IPS-15b (cell line): ENCODE data around the gene ZNRF1.
"Not testable (repeated sequence)": the region's sequence is repeated elsewhere in the genome, so short reads cannot be mapped to it uniquely, and the experiment has no call there.

Experiments
- H3K27me3 ChIP-seq: one replicate; pipeline ENCODE4 v1.6.1; 2013; ENCODE audit warnings: low read length; ENCODE audit not compliant: control insufficient read depth, insufficient read depth
- H3K36me3 ChIP-seq: one replicate; pipeline ENCODE4 v1.6.1; 2013; ENCODE audit warnings: low read length; ENCODE audit not compliant: control insufficient read depth, insufficient read depth
- H3K4me1 ChIP-seq: one replicate; pipeline ENCODE4 v1.6.1; 2013; ENCODE audit warnings: mild to moderate bottlenecking, low read length; ENCODE audit not compliant: control insufficient read depth, insufficient read depth
- H3K4me3 ChIP-seq: one replicate; pipeline ENCODE4 v1.5.1; 2013; ENCODE audit warnings: low read depth, low read length
- H3K9ac ChIP-seq: one replicate; pipeline ENCODE4 v1.6.1; 2013; ENCODE audit warnings: low read depth, mild to moderate bottlenecking, low read length
- H3K9me3 ChIP-seq: one replicate; pipeline ENCODE4 v1.6.1; 2013; ENCODE audit warnings: mild to moderate bottlenecking, low read length; ENCODE audit not compliant: control insufficient read depth, insufficient read depth

ZNRF1 gene

DNA sequence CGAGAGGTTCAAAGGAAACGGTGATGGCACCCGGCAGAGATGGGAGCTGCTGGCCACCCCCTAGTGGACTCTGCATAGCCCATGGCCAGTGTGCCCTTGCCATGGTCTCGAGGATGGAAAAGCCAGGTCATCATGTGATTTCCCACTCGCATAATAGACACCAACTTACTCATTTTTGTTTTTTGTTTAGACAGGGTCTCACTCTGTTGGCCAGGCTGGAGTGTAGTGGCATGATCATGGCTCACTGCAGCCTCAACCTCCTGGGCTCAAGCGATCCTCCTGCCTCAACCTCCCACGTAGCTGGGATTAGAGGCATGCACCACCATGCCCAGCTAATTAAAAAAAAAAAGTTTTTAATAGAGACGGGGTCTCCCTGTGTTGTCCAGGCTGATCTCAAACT, 90.1 kb downstream of the ZNRF1 start:
- Histone ChIP-seq H3K4me3 (no peak overlapping the region), H3K9ac (no peak overlapping the region), H3K27me3 (no peaks in the 10 kb centered on the region), H3K36me3 (peaks cover 8% of the 10 kb centered on the region), H3K9me3 (no peaks in the 10 kb centered on the region), H3K4me1 (peaks cover 17% of the 10 kb centered on the region)

DNA sequence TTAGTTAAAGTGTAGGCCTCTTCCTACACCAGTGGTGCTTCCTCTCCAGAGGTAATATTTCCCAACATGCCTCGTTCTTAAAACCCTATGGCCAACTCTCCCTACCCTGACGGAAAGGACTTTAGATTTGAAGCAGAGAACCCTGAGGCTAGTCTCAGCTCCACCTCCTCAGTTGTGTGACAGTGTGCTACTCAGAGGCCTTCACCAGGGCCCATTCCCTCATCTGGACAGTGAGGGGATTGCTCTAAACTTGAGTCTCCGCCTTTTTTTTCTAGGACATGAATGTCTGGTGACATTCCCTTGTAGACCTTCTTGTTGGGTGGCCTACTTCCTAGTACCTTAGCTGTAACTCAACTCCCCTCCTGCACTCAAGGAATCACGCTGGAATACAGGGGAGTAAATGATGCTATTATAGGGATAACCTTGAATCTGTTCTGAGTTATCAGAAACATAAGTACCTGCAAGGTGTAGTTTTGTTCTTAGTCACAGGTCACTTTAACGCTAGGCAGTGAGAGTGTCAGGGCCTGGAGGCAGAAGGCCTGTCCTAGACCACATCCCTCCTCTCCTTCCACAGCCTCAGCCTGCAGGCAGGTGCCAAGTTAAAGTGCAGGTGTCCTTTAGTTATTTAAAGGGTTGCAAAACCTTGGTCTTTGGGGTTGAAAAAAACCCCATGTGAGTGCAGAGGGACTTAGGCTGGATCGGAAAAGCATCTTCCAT, 90.8 kb downstream of the ZNRF1 start:
- H3K9ac ChIP-seq, result no peak overlapping the region
- peaks cover 17% of the 10 kb centered on the region for H3K4me1 ChIP-seq
- no peak overlapping the region for H3K4me3 ChIP-seq
- no peaks in the 10 kb centered on the region for H3K9me3 ChIP-seq
- H3K27me3 ChIP-seq, result no peaks in the 10 kb centered on the region
- peaks cover 11% of the 10 kb centered on the region for H3K36me3 ChIP-seq

- Histone ChIP-seq H3K4me1 (peaks cover 17% of the 10 kb centered on the region), H3K36me3 (peaks cover 14% of the 10 kb centered on the region)
- H3K4me3 ChIP-seq, H3K9me3 ChIP-seq, H3K9ac ChIP-seq, H3K27me3 ChIP-seq: not testable (repeated sequence)
These were observed 92.1 kb downstream of the ZNRF1 start for GRCh38 chr16:75090899-75091298.

- not testable (repeated sequence) for H3K9ac ChIP-seq, H3K9me3 ChIP-seq, H3K4me3 ChIP-seq, H3K27me3 ChIP-seq
- Histone ChIP-seq H3K36me3 (peaks cover 14% of the 10 kb centered on the region), H3K4me1 (peaks cover 21% of the 10 kb centered on the region)
These were observed 92.8 kb downstream of the ZNRF1 start for GRCh38 chr16:75091619-75092018.

DNA sequence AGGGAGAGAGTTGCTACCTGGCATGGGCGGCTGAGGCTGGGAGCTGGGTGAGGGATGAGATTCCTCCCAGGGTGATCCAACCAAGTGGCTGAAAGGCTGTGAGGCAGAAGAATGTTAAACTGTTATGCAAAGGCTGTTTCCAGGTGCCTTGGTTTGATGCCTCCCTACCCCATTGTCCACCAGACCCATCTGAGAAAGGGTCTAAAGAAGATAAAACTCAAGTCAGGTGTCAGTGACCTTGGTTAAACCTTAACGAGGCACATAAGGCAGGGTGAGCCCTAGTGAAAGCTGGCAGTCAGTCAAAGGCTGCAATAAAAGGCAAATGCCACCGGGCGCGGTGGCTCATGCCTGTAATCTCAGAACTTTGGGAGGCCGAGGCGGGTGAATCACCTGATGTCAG, 94.0 kb downstream of the ZNRF1 start:
- H3K9me3 ChIP-seq, result no peaks in the 10 kb centered on the region
- H3K4me3 ChIP-seq, result no peak overlapping the region
- H3K27me3 ChIP-seq, result no peaks in the 10 kb centered on the region
- H3K36me3 ChIP-seq, result peaks cover 14% of the 10 kb centered on the region
- peaks cover 18% of the 10 kb centered on the region for H3K4me1 ChIP-seq
- no peak overlapping the region for H3K9ac ChIP-seq

GRCh38 chr16:75093598-75094540, 95.0 kb downstream of the ZNRF1 start:
- no peaks in the 10 kb centered on the region for H3K9me3 ChIP-seq
- H3K9ac ChIP-seq, result no peak overlapping the region
- peaks cover 24% of the 10 kb centered on the region for H3K4me1 ChIP-seq
- peaks cover 14% of the 10 kb centered on the region for H3K36me3 ChIP-seq
- no peak overlapping the region for H3K4me3 ChIP-seq
- no peaks in the 10 kb centered on the region for H3K27me3 ChIP-seq

DNA sequence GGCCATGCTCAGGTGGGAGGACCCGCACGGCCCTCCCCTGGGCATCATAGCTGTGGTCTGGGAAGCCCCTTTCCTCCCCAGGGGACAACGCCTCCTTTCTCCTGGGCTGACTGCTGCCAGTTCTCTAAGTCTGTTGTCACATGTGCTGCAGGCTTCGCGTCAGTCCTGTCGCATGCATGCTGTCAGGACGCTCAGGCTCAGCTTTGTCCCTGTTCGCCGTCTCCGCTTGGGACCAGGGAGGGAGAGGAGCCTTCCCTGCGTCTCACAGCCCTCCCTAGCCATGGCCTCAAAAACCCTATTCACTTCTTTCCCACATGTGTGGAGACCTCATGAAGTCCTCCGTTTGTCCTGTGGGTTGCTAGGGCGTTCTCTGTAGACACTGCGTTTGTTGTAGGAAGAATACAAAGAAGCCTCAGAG, 96.4 kb downstream of the ZNRF1 start:
- Histone ChIP-seq H3K9ac (no peak overlapping the region), H3K36me3 (peaks cover 14% of the 10 kb centered on the region)

GRCh38 chr16:75096656-75097055, 97.8 kb downstream of the ZNRF1 start:
- Histone ChIP-seq H3K9ac (no peak overlapping the region), H3K27me3 (no peaks in the 10 kb centered on the region), H3K4me3 (no peak overlapping the region), H3K4me1 (peaks cover 22% of the 10 kb centered on the region), H3K9me3 (no peaks in the 10 kb centered on the region), H3K36me3 (peaks cover 16% of the 10 kb centered on the region)

More for the DNA sequence above, 96.4 kb downstream of the ZNRF1 start:
- no peak overlapping the region for H3K4me3 ChIP-seq
- peaks cover 22% of the 10 kb centered on the region for H3K4me1 ChIP-seq
- no peaks in the 10 kb centered on the region for H3K27me3 ChIP-seq
- H3K9me3 ChIP-seq, result no peaks in the 10 kb centered on the region

- no peak overlapping the region for H3K4me3 ChIP-seq
- H3K9ac ChIP-seq, result no peak overlapping the region
- H3K27me3 ChIP-seq, result no peaks in the 10 kb centered on the region
- H3K4me1 ChIP-seq, result peaks cover 22% of the 10 kb centered on the region
- peaks cover 19% of the 10 kb centered on the region for H3K36me3 ChIP-seq
- no peaks in the 10 kb centered on the region for H3K9me3 ChIP-seq
These were observed 98.5 kb downstream of the ZNRF1 start for GRCh38 chr16:75097191-75097761.

DNA sequence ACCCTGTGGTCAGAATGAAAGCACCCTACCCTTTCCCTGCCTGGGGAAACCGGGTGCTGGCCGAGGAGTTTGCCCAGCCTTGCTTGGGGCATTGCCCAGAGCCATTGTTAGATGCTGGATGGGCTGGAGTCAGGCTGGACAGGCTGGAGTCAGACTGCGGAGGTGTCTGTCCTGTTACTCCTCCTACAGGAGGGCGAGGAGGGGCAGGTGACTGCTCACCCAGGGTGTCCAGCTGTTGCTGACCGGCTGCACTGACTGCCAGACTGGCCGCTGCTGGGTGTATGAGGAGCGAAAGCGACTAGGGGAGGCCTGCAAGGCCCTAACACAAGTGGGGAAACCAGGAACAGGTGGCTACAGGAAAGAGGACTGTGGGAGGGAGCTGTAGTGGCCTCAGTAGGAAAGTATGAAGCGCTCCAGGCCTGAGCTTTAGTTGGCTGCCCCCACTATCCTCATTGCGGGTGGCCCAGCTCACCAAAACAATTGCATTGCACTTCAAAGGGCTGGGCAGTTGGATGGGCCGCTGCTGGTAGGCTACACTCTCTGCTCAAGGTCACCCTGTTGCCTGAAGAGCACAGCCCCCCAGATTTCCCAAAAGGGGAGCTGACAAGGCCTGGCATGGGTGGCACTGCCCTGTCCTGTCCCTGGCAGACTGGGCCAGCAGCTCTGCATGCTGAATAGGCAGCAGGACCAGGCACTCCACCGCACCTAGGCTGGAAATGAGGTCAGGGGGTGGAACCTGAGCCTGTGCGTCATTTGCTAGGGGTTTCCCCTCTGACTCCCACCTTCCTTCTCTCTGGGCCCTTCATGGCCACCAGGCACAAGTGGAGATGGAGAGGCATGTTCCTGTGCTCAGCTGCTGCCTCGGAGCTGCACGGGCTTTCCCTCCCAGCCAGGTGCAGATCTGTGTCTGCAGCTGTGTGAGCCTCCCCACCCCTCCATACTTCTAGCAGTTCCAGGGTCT, 99.4 kb downstream of the ZNRF1 start:
- Histone ChIP-seq H3K4me3 (no peak overlapping the region), H3K9ac (no peak overlapping the region), H3K36me3 (peaks cover 23% of the 10 kb centered on the region), H3K9me3 (no peaks in the 10 kb centered on the region), H3K27me3 (no peaks in the 10 kb centered on the region), H3K4me1 (peaks cover 20% of the 10 kb centered on the region)

- Histone ChIP-seq H3K36me3 (peaks cover 17% of the 10 kb centered on the region), H3K27me3 (no peaks in the 10 kb centered on the region), H3K9ac (no peak overlapping the region), H3K4me3 (no peak overlapping the region), H3K9me3 (no peaks in the 10 kb centered on the region), H3K4me1 (peaks cover 20% of the 10 kb centered on the region)
These were observed 100.3 kb downstream of the ZNRF1 start for GRCh38 chr16:75099075-75099667.
